OCI-M2 (cell line): ENCODE results near the gene WEE1.
"Not testable (repeated sequence)": the region's sequence is repeated elsewhere in the genome, so short reads cannot be mapped to it uniquely, and the experiment has no call there.

Source experiments
- DNase-seq: peaks from one replicate; lab custom pipeline; 2025; ENCODE audit not compliant: unreplicated experiment; lab: John Stamatoyannopoulos, UW

WEE1 gene

GRCh38 chr11:9596926-9597464, 23.5 kb downstream of the WEE1 start:
- DNase-seq: no peak

- DNase-seq: no peak
Measured at GRCh38 chr11:9600166-9600565, 26.7 kb downstream of the WEE1 start.

- no peak for DNase-seq
Measured at GRCh38 chr11:9600644-9601036, 27.2 kb downstream of the WEE1 start.

- DNase-seq: no peak
Measured at GRCh38 chr11:9601037-9601875, 27.8 kb downstream of the WEE1 start.

GRCh38 chr11:9601876-9602199, 28.4 kb downstream of the WEE1 start:
- DNase-seq: no peak

- not testable (repeated sequence) for DNase-seq
Measured at GRCh38 chr11:9603214-9603613, 29.7 kb downstream of the WEE1 start.

GRCh38 chr11:9604134-9604533, 30.7 kb downstream of the WEE1 start:
- no peak for DNase-seq

GRCh38 chr11:9605742-9606141, 32.3 kb downstream of the WEE1 start:
- no peak for DNase-seq

GRCh38 chr11:9606809-9607510, 33.5 kb downstream of the WEE1 start:
- DNase-seq: no peak

GRCh38 chr11:9607511-9607899, 34.0 kb downstream of the WEE1 start:
- DNase-seq: no peak

- DNase-seq: no peak
Measured at GRCh38 chr11:9609002-9609759, 35.7 kb downstream of the WEE1 start.

- no peak for DNase-seq
Measured at GRCh38 chr11:9609841-9610240, 36.4 kb downstream of the WEE1 start.

- DNase-seq: peak; percentile 65
Measured at GRCh38 chr11:9613118-9613829, 39.8 kb downstream of the WEE1 start.

- DNase-seq: peak; percentile 71
Measured at GRCh38 chr11:9613830-9614762, 40.6 kb downstream of the WEE1 start.

- DNase-seq: no peak
Measured at GRCh38 chr11:9615031-9615451, 41.6 kb downstream of the WEE1 start.

GRCh38 chr11:9616042-9616675, 42.7 kb downstream of the WEE1 start:
- DNase-seq: no peak

GRCh38 chr11:9616858-9617257, 43.4 kb downstream of the WEE1 start:
- DNase-seq: no peak

GRCh38 chr11:9617940-9618339, 44.5 kb downstream of the WEE1 start:
- no peak for DNase-seq

- no peak for DNase-seq
Measured at GRCh38 chr11:9619004-9619403, 45.5 kb downstream of the WEE1 start.
